SJCRH30 (cell line): ENCODE measurements around the gene SCAMP5. TPM values are rescaled to one million over a fixed set of nuclear protein-coding genes. Genes with fewer than 3 reads are reported as not detected.

Experiments
- DNase-seq, 2 experiments: peaks; one replicate each; pipeline ENCODE4 v3.0.0-alpha.2; 2015 to 2020
- H3K27ac ChIP-seq: fragments of 250-450 bp; sonication (Bioruptor Pico); 2 replicates; pipeline ENCODE4 v1.5.1; 2020; ENCODE audit warnings: mild to moderate bottlenecking, moderate library complexity
- H3K27me3 ChIP-seq: fragments of 250-450 bp; sonication (Bioruptor Pico); 2 replicates; pipeline ENCODE4 v1.5.1; 2020; ENCODE audit warnings: mild to moderate bottlenecking, moderate library complexity
- H3K36me3 ChIP-seq: fragments of 250-450 bp; sonication (Bioruptor Pico); 2 replicates; pipeline ENCODE4 v1.5.1; 2020; ENCODE audit warnings: mild to moderate bottlenecking, moderate library complexity
- H3K4me1 ChIP-seq: fragments of 250-450 bp; sonication (Bioruptor Pico); 2 replicates; pipeline ENCODE4 v1.5.1; 2020; ENCODE audit warnings: mild to moderate bottlenecking, moderate library complexity
- H3K4me3 ChIP-seq: fragments of 250-450 bp; sonication (Bioruptor Pico); 2 replicates; pipeline ENCODE4 v1.5.1; 2020; ENCODE audit warnings: mild to moderate bottlenecking, moderate library complexity
- H3K9me3 ChIP-seq: fragments of 250-450 bp; sonication (Bioruptor Pico); replicated peaks from 2 replicates; pipeline ENCODE4 v1.5.1; 2020; ENCODE audit warnings: mild to moderate bottlenecking, moderate library complexity
- total RNA-seq: library from RNA; depleted of rRNA; stranded (reverse); fragments of >200 nt; shearing (Covaris generic); gene quantifications from 2 replicates; pipeline ENCODE4 v1.2.3, GENCODE V29; 2014

The SCAMP5 gene
- total RNA-seq, 1 experiment from 2014 or later, result 14.4 TPM

DNA sequence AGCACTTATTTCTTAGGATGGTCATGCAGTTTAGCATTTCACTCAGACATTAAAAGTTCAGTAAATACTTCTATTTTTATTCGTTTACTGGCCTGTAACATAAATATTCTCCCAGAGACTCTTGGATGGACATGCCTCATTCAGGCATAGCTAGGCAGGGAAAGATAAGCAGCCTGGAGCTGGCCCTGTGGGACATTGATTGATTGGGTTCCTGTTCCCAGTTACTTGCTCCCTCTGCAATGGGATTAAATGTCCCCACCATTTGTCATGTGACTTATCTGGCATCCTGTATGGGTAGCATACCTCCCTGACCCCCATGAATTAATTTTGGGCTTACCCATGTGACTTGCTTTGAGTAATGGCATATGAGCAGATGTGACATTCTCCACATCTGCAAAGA is 2.7 kb upstream of the SCAMP5 start:
- Histone ChIP-seq H3K4me3 (no peak overlapping the region), H3K4me1 (no peaks in the 10 kb centered on the region; the same call in 1 of the 2 replicates), H3K27me3 (0 out of 2 replicates have a peak, but pooled peaks cover 4% of the 10 kb centered on the region), H3K27ac (no peak overlapping the region), H3K36me3 (no peaks in the 10 kb centered on the region), H3K9me3 (no peaks in the 10 kb centered on the region)
- no peak for DNase-seq

DNA sequence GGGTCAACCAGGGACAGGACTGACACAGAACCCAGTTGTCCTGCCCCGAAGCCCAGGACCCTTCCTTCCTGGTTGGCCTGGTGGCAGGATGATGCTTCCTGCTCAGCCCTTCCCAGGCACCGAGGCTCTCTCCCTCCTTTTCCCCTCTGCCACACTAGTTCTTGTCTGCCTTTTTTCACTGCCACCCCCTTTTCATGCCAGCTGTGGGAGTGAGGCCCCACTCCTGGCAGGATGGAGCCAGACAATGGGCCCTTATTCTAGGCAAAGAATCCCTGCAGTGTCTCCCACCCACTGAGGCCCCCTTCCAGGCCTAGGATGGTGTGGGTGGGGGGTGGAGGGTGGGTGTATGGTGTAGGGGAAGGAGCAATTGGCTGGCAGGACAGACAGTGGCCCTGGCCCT is 1.1 kb upstream of the SCAMP5 start:
- 0 out of 2 replicates have a peak, but pooled peaks cover 4% of the 10 kb centered on the region for H3K27me3 ChIP-seq
- no peaks in the 10 kb centered on the region for H3K36me3 ChIP-seq
- H3K27ac ChIP-seq, result no peak overlapping the region
- H3K4me1 ChIP-seq, result no peaks in the 10 kb centered on the region; the same call in 1 of the 2 replicates
- H3K9me3 ChIP-seq, result no peaks in the 10 kb centered on the region
- H3K4me3 ChIP-seq, result no peak overlapping the region
- no peak for DNase-seq

DNA sequence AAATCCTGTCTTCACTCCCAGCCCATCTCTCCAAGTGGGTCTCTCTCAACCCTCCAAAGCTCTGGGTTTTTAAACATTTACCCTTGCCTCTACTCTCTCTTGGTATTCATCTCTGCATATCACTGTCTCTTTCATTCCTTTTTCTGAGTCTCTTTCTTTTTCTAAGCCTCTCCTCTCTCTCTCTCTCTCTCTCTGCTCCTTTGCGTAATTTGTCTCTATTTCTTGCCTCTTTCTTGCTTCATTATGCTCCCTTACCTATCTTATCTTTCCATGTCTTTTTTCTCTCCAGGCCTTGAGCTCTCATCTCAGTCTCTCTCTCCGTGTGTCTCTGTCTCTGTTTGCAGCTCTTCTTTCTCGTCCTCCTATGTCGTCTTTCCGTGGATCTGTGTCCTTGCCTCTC is 678 bp upstream of the SCAMP5 start:
- Histone ChIP-seq H3K36me3 (no peaks in the 10 kb centered on the region), H3K9me3 (no peaks in the 10 kb centered on the region), H3K27me3 (no peaks in the 10 kb centered on the region), H3K4me3 (no peak overlapping the region), H3K4me1 (no peaks in the 10 kb centered on the region; the same call in 1 of the 2 replicates), H3K27ac (no peak overlapping the region)
- DNase-seq, result no peak

DNA sequence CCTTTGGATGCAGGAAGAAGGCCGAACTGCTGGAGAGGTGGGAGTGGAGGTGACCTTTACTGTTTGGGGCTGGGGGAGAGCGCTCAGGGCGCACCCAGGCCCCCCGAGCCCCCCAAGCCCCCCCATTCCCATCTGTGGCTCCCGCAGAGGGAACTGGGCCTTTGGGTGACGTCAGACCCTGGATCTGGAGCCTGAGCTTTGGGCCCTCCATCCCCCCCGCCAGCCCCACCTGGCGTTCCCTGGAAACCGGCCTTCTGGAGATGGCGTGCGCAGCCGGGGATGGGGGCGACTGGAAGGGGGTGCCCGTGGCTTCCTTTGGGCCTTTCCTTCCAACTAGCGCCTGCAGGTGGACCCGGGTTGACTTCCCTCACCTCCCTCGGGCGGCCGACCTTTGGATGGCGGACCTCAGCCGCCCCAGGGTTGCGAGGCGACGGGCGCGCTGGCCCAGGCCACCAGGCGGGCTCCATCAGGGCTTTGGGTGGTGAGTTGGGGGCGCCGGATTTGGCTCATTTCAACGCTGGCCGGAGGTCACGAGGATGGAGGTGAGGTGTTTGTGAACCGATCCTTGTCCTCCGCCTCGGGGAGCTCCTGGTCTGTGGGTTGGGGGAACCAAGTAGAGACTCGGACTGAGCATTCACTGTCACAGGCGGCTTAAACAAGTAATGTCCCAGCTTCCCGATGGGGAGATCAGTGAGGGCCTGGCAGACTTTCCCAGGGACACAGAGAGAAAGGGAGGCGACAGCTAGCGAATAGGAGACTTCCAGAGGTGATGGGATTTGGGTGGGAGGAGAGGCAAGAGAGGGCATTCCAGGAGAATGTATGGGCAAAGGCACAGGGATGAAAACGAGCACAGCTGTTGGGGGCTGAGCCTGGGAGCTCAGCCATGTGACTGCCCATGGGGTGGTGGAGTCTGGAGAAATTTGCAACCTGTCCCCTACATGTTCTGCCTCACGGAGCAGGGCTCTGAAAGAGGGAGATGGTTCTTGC is 709 bp downstream of the SCAMP5 start:
- Histone ChIP-seq H3K9me3 (no peaks in the 10 kb centered on the region), H3K4me1 (no peaks in the 10 kb centered on the region; the same call in 1 of the 2 replicates), H3K27me3 (no peaks in the 10 kb centered on the region), H3K36me3 (no peaks in the 10 kb centered on the region), H3K4me3 (peak overlapping the region; percentile 67), H3K27ac (no peak overlapping the region)
- DNase-seq, result peak; percentile 31 to 46

DNA sequence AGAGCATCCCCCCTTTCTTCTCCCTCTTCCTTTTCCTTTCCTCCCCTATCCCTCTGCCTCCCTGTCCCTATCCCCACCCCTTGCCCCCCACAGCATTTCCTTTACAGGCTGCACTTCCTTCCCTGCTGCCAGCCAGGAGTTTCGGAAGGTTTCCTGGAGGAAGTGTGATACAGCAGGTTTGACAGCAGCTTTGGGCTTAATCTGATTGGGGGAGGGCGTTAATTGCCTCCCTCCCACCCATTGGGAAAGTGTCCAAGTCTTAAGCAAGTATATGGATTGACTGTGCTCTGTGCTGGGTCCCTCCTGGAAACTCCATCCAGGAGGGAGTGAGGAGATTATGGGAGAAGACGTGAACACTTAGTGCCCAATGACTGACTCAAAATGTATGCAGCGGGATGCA is 1.8 kb downstream of the SCAMP5 start:
- DNase-seq, result no peak
- Histone ChIP-seq H3K4me1 (no peaks in the 10 kb centered on the region; the same call in 1 of the 2 replicates), H3K9me3 (no peaks in the 10 kb centered on the region), H3K36me3 (no peaks in the 10 kb centered on the region), H3K27me3 (no peaks in the 10 kb centered on the region), H3K4me3 (no peak overlapping the region), H3K27ac (no peak overlapping the region)

DNA sequence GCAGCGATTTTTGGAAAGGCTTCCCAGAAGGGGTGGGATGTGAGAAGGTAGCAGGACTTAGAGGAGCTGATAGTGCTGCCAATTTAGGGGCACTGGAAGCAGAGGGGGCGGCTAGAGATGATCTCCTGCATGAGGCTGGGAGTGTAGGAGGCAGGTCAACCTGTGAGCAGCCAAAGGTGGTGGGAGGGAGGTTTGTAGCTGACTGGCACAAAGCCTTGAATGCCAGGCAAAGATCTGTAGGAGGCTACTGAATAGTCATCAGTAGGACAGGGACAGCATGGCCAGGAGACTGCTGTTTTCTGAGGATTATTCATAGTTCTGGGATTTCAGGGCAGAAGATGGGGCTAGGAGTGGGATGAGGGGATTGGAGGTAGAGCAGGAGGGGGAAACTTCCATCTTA is 2.2 kb downstream of the SCAMP5 start:
- H3K4me1 ChIP-seq, result no peaks in the 10 kb centered on the region; the same call in 1 of the 2 replicates
- no peaks in the 10 kb centered on the region for H3K9me3 ChIP-seq
- H3K27me3 ChIP-seq, result no peaks in the 10 kb centered on the region
- H3K36me3 ChIP-seq, result no peaks in the 10 kb centered on the region
- no peak for DNase-seq
- no peak overlapping the region for H3K4me3 ChIP-seq
- no peak overlapping the region for H3K27ac ChIP-seq

DNA sequence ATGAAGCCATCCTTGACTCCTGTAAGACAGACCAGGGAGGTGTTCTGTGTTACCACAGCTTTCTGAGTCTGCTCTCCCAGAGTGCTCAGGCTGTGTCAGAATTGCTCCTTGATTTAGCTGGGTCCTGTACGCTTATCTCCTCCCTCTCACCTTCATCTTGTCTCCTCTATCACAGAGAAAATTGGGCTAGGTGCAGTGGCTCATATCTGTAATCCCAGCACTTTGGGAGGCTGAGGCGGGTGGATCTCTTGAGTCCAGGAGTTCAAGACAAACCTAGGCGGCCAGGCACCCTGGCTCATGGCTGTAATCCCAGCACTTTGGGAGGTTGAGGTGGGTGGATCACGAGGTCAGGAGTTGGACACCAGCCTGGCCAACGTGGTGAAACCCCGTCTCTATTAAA is 5.9 kb downstream of the SCAMP5 start:
- no peak overlapping the region for H3K4me3 ChIP-seq
- H3K27me3 ChIP-seq, result no peaks in the 10 kb centered on the region
- H3K9me3 ChIP-seq, result no peaks in the 10 kb centered on the region
- no peaks in the 10 kb centered on the region; the same call in 1 of the 2 replicates for H3K4me1 ChIP-seq
- H3K36me3 ChIP-seq, result no peaks in the 10 kb centered on the region
- no peak for DNase-seq
- H3K27ac ChIP-seq, result no peak overlapping the region

DNA sequence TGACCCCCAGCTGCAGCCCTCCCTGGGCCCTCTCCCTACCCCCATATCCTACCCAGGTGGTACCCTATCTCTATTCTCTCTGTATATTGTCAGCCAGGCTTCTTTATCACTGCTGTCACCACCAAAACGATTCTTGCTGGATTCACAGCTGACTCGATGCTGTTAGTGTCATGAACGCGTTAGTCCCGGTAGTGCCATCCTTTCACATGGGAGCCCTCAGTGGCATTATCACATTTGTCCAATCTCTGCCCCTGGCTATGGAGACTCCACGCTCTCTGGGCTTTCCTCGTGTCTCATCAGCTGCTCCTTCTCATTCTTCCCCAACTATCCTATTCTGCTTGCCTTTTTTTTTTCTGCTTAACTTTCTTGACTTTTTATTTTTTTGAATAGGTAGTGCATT is 7.0 kb downstream of the SCAMP5 start:
- DNase-seq, result no peak
- Histone ChIP-seq H3K27ac (no peak overlapping the region), H3K9me3 (no peaks in the 10 kb centered on the region), H3K4me3 (no peak overlapping the region), H3K4me1 (no peaks in the 10 kb centered on the region), H3K36me3 (no peaks in the 10 kb centered on the region), H3K27me3 (no peaks in the 10 kb centered on the region)

DNA sequence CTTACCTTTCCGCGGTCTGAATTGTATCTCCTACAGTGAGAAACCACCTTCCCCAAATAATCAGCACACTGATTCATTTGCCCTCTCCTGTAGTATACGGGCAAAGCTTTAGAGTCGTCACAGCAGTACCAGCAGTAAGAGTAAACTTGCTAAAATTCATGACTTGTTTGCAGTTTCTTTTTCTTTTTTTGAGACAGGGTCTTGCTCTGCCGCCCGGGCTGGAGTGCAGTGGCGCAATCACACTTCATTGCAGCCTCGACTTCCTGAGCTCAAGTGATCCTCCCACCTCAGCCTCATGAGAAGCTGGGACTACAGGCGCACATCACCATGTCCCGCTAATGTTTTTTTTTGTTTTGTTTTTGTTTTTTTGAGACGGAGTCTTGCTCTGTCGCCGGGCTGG is 11.9 kb downstream of the SCAMP5 start:
- no peak overlapping the region for H3K4me3 ChIP-seq
- no peaks in the 10 kb centered on the region for H3K4me1 ChIP-seq
- H3K9me3 ChIP-seq, result no peaks in the 10 kb centered on the region
- no peak for DNase-seq
- H3K27me3 ChIP-seq, result no peaks in the 10 kb centered on the region
- H3K36me3 ChIP-seq, result no peaks in the 10 kb centered on the region
- H3K27ac ChIP-seq, result no peak overlapping the region

DNA sequence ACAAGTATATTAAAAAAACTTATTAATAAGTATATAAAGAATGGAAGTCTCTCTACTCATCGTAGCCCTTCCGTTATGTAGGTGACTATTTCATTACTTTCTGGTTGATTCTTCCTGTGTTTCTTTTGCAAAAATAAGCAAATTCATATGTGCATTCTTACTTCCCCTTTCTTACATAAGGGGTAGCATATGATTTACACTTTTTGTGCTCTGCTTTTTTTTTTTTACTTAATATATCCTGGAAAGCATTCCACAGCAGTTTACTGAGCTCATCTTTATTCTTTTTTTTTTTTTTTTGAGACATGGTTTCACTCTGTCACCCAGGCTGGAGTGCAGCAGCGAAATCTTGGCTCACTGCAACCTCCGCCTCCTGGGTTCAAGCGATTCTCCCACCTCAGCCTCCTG is 12.9 kb downstream of the SCAMP5 start:
- Histone ChIP-seq H3K36me3 (no peaks in the 10 kb centered on the region), H3K9me3 (no peaks in the 10 kb centered on the region), H3K4me1 (no peaks in the 10 kb centered on the region), H3K27ac (no peak overlapping the region), H3K4me3 (no peak overlapping the region), H3K27me3 (no peaks in the 10 kb centered on the region)
- no peak for DNase-seq

DNA sequence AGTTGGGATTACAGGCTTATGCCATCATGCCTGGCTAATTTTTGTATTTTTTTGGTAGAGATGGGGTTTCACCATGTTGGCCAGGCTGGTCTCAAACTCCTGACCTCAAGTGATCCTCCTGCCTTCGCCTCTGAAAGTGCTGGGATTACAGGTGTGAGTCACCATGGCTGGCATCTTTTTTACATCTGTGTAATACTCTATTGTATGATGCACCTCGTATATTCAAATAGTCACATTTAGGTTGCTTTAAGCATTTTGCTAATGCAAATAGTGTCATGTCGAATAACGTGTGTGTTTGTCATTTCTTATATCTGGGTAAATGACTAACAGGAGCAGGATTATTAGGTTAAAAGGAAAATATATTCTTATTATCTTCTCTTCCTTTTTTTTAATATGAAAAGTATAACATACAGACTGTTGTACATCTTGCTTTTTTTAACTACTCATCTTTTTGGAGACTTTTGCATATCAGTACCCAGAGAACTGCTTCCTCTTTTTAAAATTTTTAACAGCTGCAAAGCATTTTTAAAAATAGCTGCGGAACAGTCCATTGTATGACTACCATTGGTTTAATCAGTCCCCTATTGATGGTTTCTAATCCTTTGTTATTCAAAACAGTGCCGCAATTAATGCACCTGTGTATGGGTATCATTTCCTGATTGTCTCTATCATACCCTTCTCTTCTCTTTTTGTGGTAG is 13.4 kb downstream of the SCAMP5 start:
- Histone ChIP-seq H3K36me3 (no peaks in the 10 kb centered on the region), H3K4me3 (no peak overlapping the region), H3K4me1 (no peaks in the 10 kb centered on the region), H3K9me3 (no peaks in the 10 kb centered on the region), H3K27me3 (no peaks in the 10 kb centered on the region), H3K27ac (no peak overlapping the region)
- no peak for DNase-seq

DNA sequence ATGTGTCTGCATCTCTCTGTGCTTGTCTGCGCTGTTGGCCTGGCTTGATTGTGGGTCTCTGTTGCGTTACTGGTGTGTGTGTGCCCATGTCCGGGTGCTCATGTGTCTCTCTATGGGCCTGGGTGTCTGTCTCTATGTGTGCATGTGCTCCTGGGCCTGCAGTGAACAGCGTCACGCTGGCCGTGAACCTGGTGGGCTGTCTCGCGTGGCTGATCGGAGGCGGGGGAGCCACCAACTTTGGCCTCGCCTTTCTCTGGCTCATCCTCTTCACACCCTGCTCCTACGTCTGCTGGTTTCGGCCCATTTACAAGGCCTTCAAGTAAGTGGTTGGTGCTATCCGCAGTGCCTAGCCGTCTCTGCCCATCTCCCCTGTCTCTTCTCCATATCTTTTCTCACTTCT is 21.1 kb downstream of the SCAMP5 start:
- H3K4me1 ChIP-seq, result no peaks in the 10 kb centered on the region
- H3K9me3 ChIP-seq, result no peaks in the 10 kb centered on the region
- no peak for DNase-seq
- no peak overlapping the region for H3K4me3 ChIP-seq
- H3K27me3 ChIP-seq, result no peaks in the 10 kb centered on the region
- H3K36me3 ChIP-seq, result no peaks in the 10 kb centered on the region; the same call in 1 of the 2 replicates
- H3K27ac ChIP-seq, result no peak overlapping the region

DNA sequence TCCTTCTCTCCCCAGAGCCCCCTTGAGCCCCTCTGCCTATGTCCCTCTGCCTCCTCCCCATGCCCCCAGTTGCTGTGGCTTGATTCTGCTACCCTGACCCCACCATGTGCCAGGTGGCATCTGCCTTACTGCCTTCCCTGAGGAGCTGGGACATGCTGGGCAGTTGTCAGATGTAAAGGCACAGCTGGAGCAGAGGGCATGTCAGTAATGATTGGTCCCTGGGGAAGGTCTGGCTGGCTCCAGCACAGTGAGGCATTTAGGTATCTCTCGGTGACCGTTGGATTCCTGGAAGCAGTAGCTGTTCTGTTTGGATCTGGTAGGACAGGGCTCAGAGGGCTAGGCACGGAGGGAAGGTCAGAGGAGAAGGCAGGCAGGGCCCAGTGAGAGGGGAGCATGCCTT is 24.6 kb downstream of the SCAMP5 start:
- Histone ChIP-seq H3K4me1 (no peaks in the 10 kb centered on the region), H3K4me3 (no peak overlapping the region), H3K9me3 (no peaks in the 10 kb centered on the region), H3K36me3 (no peaks in the 10 kb centered on the region; the same call in 1 of the 2 replicates), H3K27ac (no peak overlapping the region), H3K27me3 (no peaks in the 10 kb centered on the region)
- DNase-seq, result no peak

DNA sequence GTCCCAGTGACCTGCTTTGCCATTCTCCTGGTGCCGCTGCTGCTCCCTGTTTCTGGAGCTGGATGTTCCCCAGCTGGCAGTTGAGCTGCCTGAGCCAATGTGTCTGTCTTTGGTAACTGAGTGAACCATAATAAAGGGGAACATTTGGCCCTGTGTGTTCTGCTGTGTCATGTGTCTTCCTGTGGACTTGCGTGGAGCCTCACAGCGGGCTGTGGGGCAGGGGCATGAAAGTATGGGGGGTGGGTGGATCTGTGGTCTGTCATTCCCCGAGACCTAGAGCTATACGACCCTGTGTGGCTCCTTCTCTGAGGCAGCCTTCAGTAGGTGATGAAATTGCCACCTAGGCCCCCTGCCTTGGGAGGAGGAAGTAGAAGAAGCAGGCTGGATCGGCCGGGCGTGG is 26.0 kb downstream of the SCAMP5 start:
- no peaks in the 10 kb centered on the region for H3K9me3 ChIP-seq
- no peaks in the 10 kb centered on the region for H3K4me1 ChIP-seq
- H3K27me3 ChIP-seq, result no peaks in the 10 kb centered on the region
- no peak overlapping the region for H3K27ac ChIP-seq
- H3K36me3 ChIP-seq, result no peaks in the 10 kb centered on the region; the same call in 1 of the 2 replicates
- DNase-seq, result no peak
- no peak overlapping the region for H3K4me3 ChIP-seq

DNA sequence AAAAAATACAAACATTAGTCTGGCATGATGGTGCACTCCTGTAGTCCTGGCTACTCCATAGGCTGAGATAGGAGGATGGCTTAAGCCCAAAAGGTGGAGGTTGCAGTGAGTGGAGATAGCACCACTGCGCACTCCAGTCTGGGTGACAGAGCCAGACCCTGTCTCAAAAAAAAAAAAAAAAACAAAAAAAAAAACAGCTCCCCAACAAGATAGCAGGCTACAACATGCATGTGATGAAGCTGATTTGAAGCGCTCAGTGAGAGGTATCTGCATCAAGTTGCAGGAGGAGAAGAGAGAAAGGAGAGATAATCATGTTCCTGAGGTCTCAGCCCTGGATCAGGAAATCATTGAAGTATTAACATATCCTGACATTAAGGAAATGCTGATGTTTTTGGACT is 27.4 kb downstream of the SCAMP5 start:
- H3K4me3 ChIP-seq, result peak overlapping the region; percentile 97; the same call in 1 of the 2 replicates
- H3K27ac ChIP-seq, result no peak overlapping the region
- H3K27me3 ChIP-seq, result no peaks in the 10 kb centered on the region
- no peaks in the 10 kb centered on the region for H3K36me3 ChIP-seq
- no peaks in the 10 kb centered on the region for H3K9me3 ChIP-seq
- H3K4me1 ChIP-seq, result no peaks in the 10 kb centered on the region
- no peak for DNase-seq
